Stimulated activated CD8-positive, alpha-beta memory T cell treated with anti-CD3 and anti-CD28 coated beads, Interleukin-12 subunit alpha, Interleukin-12 subunit beta, amount 100 ng/mL, for 4 hours (primary cell): ENCODE data around the gene UPP2.

Experiments used
- DNase-seq: peaks from one replicate; pipeline ENCODE4 v3.0.0-alpha.2; 2020; ENCODE audit warnings: low read depth

UPP2 gene

DNA sequence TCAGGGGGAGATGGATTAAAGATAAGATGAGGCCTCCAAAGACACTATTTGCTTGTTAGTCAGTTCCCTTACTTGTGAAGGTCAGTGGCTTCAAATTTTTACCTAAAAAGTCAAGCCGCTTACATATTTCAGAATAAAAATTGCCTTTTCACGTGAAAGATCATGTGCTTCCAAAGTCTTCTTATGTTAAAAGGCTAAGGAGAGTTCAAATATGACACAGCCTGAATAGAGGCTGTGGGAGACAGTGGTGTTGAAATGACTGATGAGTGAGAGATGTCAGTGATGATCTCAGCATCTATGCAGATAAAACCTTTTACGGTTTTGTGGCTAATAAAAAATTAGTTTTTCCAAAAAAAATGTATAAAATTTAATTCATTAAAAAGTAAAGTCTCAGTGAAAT lies 40.5 kb downstream of the UPP2 start:
- no peak for DNase-seq

DNA sequence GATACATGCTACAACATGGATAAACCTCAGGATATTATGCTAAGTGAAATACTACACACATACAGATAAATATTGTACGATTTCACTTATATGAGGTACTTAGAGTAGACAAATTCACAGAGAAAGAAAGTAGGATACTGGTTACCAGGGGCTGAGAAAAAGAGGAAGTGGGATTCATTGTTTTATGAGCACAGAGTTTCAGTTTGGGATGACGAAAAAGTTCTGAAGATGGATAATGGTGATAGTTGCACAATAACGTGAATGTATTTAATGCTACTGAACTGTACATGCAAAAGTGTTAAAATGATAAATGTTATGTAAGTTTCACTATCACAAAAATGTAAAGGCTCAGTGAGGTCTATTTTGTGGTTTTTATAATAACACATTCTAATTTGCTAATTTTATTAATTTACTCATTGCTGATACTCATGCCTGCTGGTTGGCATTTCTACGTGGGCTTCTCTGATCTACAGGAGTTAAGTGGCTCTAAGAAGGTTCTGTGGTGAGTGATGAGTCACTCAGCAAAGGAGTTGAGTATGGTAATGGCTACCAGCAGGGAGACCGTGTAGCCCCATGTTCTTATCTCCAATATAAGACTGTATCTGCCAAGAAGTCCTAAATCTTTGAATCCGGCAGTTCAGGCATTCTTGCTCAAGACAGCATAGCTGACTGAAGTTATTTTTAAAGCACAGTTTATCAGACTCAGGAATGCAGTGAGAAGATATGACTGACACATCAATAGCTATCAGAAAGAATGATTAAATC lies 41.1 kb downstream of the UPP2 start:
- DNase-seq = no peak

DNA sequence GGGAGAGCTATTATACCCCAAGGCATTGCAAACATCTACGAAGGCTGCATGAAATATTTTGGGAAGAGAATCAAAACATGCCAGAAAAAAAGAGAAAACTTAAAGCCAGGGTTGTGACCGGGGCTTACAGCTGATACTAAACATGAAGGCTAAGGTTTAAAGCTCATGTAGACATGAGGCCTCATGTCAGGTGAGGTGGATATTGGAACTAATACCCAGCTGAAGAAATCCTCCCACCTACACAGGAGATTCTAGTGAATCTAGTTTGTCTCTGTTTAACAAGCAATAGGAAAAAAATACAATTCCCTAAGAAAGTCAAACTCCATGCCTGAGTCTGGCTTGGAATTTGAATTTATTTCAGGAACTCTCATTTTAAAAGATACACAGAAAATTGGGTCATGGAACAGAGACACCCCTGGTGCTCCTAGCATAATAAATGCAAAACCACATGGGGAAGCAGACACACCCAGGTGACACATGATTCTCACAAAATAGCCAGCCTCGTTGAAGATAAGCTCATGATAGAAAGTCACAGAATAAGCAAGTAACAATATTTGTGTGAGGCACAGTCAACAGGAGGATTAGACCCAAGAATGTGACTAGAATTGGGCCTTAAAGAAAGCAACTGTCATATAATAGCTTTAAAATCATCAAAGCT lies 42.2 kb downstream of the UPP2 start:
- DNase-seq = no peak

DNA sequence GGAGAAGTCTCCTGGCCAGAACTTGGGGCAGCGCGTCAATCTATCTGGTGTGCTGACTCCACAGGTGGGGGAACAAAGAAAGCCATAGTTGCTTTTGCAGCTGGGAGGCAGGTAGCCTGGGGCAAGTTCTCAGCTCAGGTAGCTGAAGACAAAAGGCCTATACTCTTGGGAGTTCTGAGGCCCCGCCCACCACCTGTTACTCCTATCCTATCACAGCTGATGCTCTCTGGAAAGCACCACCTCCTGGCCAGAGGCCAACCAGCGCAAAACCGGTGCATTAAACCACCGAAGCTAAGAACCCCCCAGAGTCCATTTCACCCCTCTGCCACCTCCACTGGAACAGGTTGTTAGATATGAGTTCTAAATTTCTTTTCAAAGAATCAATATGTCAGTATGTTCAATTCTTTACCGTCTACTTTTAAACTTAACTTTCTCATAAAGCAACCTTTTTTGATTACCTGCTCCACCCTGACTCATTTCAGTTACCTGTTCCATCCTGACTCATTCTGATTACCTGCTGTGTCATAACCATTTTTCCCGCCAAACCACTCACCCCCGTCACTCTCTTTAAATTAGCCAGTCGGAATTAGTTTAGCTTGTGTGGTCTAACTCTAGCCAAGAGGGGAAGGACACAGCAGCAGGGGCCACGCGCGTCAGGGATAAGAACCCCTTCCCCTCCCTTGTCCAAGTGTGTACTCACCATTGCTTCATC lies 43.4 kb downstream of the UPP2 start:
- DNase-seq = no peak

DNA sequence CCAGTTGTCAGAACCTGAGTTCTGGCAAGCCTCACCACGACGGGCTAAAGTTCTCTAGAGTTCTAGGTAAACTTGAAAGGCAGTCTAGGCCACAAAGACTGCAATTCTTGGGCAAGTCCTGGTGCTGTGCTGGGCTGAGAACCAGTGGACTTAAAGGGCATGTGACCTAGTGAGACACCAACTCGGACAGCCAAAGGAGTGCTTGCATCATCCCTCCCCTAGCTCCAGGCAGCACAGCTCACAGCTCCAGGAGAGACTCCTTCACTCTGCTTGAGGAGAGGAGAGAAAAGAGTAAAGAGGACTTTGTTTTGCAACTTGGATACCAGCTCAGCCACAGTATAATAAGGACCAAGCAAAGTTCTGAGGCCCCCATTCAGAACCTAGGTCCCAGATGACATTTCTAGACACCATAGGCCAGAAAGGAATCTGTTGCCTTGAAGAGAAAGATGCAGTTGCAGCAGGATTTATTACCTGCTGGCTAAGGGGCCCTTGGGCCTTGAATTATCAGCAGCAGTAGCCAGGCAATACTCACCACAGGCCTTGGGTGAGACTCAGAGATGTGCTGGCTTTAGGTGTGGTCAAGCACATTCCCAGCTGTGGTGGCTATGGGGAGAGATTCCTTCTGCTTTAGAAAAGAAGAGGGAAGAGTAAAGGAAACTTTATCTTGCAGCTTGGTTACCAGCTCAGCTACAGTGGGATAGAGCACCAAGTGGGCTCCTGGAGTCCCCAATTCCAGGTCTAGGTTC lies 51.8 kb downstream of the UPP2 start:
- no peak for DNase-seq

DNA sequence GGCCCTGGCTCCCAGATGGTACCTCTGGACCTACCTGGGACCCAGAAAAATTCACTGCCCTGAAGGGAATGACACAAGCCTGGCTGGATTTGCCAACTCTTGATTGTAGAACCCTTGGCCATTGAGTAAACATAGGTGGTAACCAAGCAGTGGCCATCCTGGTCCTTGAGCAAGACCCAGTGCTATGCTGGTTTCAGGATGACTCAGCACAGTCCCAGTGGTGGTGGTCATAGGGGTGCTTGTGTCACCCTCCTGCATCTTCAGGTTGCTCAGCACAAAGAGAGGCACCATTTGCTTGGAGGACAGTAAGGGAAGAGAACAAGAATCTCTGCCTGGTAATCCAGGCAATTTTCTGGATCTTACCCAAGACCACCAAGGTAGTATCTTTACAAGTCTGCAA lies 52.9 kb downstream of the UPP2 start:
- DNase-seq = no peak

DNA sequence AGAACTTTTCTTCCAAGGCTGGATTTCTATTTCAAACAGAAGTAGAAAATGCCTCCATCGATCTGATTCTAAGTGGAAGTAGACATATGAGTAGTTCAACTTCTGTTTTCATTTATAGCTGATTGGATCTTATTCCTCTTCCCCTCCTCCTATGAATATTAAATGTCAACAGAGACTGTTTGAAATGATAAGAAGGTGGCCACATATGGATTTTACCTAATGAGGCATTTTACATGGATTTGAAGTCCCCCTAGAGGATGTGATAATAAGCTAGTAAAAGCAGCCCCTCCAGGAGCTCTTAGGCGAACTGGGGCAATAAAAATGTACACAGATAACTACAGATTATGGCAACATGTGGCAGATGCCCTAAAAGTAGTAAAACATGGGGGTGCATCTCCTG lies 71.0 kb downstream of the UPP2 start:
- no peak for DNase-seq

DNA sequence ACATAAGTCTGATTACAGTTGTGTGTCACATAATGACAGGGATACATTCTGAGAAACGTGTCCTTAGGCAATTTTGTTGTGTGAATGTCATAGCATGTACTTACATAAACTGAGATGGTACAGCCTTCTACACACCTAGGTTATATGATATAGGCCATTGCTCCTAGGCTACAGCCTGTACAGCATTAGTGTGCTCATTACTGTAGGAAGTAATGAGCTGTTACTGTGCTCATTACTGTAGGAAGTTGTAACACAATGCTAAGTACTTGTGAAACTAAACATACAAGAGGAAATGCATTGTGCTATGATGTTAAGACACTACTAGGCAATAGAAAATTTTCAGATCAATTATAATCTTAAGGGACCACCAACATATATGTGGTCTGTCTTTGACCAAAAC lies 72.8 kb downstream of the UPP2 start:
- no peak for DNase-seq

DNA sequence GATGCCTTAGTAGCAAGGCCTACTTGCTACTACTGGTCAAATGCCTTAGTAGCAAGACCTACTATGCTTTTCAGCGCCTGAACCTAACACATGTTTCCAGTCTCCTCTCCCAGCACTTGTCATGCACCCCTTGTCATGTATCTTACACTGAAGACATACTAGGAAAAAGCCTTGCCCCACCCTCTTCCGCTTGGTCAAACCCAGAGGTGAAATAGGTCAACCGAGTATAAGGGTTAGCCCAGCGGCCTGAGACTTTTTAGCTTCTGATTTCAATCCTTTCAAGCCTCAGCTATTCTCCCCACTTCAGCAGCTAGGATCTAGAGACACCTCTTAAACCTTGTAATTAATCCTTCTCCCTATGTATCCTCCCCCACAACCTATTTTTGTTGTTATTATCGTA lies 73.3 kb downstream of the UPP2 start:
- no peak for DNase-seq

DNA sequence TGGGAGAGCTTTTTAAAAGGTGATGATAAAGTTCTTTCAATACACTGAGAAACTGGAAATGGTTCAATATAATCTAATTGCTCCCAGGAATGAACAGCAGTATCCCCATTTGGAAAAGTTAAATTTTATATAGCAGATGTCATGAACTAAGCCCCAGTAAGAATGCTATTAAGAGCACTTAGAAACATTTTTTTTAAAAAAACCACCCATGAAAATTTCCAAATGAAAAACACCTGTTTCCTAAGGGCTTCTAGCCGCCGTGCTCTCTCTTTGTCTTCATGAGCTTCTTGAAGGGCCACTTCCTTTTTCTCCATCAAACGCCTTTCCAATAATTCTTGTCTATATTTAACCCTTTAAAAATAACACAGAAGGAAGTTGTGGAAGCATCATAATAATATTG lies 77.0 kb downstream of the UPP2 start:
- DNase-seq = no peak

DNA sequence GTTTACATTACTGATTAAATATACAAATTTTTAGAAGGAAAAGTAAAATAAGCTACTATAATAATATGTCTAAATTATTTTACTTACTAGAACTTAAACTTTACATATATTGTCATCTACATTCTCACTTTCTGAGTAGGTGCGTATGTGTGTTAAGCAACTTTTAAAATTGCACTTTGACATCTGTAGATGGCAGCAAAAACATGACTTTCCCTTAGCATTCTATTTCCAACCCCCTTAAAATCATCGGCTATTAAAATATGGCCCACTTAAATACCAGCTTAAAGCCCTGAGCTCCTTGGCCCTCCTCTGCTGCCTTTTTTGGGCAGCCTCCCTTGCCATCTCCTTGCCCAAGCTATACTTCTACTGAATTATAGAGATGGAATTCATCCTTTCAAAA lies 78.0 kb downstream of the UPP2 start:
- no peak for DNase-seq

DNA sequence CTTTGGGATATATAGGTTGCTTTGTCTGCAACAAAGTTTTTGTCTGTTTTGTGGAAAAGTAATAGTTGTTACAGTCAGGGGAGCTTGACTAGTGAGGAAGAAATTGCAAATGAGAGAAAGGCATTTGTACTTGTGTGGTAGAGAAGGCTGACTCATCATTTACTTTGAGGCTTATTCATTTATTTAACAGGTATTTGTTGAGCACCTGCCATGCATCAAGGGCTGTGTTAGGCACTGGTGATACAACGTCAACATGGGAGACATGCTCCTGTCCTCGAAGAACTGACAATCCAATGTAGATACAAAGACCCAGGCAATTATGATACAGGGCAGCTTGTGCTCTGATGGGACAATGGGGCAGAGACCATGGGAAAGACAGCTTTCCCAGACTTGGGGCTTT lies 79.5 kb downstream of the UPP2 start:
- no peak for DNase-seq

DNA sequence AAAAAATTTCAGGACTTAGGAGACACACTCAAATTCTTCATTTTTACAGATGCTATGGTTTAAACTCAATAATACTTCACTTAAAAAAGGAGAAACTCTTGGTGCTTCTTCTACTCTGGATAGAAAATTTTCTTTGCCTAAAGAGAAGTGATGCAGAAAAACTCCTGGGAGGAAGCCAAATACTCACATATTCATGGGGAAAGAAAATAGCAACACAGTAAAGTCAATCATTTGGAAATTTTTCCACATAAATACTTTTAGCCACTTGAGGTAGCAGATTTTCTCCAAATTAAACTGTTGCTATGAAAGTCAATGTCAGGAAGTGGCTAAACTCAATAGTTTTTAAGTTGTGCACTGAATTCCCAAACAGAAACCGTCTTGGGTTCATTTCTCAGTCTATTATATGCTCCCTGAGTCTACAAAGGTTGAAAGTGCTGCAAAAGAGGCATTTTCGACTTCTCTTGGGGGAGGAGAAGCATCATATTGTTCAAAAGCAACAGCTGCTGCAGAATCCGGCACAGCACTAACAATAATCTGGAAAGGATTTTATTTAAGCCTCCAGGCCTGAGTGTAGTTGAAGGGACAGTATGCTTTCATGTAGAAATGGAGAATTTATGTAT lies 81.1 kb downstream of the UPP2 start:
- DNase-seq = no peak

DNA sequence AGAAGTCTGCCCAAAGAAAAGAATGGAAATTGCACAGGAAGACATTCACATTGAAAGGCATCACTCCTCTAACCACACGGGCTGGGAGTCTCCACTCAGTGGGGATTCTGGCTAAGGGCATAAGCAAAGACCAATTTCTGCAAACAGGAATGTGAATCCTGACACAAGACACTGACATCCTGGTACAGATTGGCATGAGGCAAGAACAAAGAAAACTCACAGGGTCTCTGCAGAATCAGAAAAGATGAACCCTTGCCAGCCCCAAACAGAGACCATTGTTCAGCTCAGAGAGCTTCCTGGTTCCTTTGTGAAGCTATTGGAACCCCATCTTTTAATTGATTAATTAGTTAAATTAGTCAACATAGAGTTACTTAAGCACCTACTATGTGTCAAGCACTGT lies 82.3 kb downstream of the UPP2 start:
- DNase-seq = no peak

DNA sequence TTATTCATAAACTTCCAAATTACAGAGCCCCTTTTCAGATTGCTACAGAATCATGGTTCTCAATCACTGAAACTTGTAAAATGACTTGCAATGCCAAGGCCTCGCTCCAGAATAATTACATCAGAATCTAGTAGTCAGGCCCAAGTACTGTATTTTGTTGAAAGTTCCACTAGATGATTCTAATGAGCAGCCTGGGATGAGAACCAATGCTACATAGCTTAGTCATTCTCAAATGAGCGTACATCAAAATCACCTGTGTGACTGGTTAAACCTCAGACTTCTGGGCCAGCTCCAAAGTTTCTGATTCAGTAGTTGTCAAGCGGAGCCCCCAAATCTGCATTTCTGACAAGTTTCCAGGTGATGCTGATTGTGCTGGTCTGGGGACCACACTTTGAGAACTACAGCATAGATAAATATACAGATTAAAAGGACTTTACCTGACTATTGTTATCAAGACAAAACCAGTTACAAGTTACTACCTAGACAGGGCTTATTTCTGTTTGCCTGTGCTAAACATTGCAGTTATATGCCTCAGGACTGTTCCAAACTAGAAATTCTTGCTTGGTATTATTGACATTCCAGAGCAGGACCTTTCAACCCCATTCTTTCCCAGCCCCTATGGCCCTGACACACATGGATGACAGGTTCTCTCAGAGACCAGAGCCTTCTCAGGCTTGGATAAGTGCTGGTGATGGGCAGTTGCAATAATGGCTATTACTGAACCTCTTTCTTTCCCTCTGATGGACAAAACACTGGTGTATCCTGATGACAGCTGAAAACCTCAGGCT lies 83.1 kb downstream of the UPP2 start:
- DNase-seq = no peak
